B cell (primary cell): ENCODE measurements around the gene SPN.

ENCODE experiments used
- CTCF ChIP-seq: fragments of 200-600 bp; IDR thresholded peaks from one replicate; pipeline ENCODE4 v1.8.0; 2022; ENCODE audit warnings: antibody characterized with exemption, mild to moderate bottlenecking
- EZH2 ChIP-seq: IDR thresholded peaks from 2 replicates; pipeline ENCODE4 v1.6.1; 2012; ENCODE audit warnings: borderline replicate concordance, low read depth, mild to moderate bottlenecking, moderate library complexity, low read length; ENCODE audit not compliant: insufficient read depth, poor library complexity, severe bottlenecking

DNA sequence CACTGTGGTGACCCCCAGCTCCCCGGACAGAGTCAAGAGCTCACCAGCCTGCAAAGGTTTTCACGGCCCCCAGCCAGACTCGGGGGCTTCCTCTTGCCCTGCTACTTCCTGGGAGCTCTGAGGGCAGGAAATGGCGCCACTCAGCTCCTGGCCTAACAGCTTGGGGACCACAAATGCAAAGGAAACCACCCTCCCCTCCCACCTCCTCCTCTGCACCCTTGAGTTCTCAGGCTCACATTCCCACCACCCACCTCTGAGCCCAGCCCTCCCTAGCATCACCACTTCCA, 375 bp upstream of the SPN start:
- TF ChIP-seq CTCF: no peak
- TF ChIP-seq EZH2: no peak
